Natural killer cell treated with Interleukin-12 subunit alpha and Interleukin-12 subunit beta and Interleukin-15 and Interleukin-18, amount 100 ng/mL, for 72 hours (primary cell): ENCODE measurements around the gene PRSS12. TPM values are rescaled to one million over a fixed set of nuclear protein-coding genes. Genes with fewer than 3 reads are reported as not detected.
"Not testable (repeated sequence)": the region's sequence is repeated elsewhere in the genome, so short reads cannot be mapped to it uniquely, and the experiment has no call there.

ENCODE experiments used
- ATAC-seq, 2 donors: fragments of 150-1000 bp; cut with Tn5 transposase in 1 of 2; sonication (Bioruptor Pico), chemical (Tn5 transposase) in 1 of 2; 2 replicates each; pipeline ENCODE4 v1.10.0; 2021
- DNase-seq: peaks from one replicate; pipeline ENCODE4 v3.0.0; 2022; ENCODE audit warnings: low spot score
- H3K27ac Mint-ChIP-seq, 2 donors: 1 replicate in 1 of 2; 2 replicates in 1 of 2; pipeline ENCODE4 v1.8.0; 2022; ENCODE audit warnings: mixed read lengths in 2 of 2, mild to moderate bottlenecking in 1 of 2, moderate library complexity in 1 of 2
- H3K27me3 Mint-ChIP-seq, 2 donors: 1 replicate in 1 of 2; 2 replicates in 1 of 2; pipeline ENCODE4 v1.8.0; 2022; ENCODE audit warnings: mixed read lengths in 2 of 2
- H3K36me3 Mint-ChIP-seq: one replicate; pipeline ENCODE4 v1.8.0; 2022; ENCODE audit warnings: mixed read lengths
- H3K4me1 Mint-ChIP-seq, 2 donors: 1 replicate in 1 of 2; 2 replicates in 1 of 2; pipeline ENCODE4 v1.8.0; 2022; ENCODE audit warnings: low read depth in 2 of 2, mixed read lengths in 2 of 2, mild to moderate bottlenecking in 1 of 2
- H3K4me3 Mint-ChIP-seq: one replicate; pipeline ENCODE4 v1.8.0; 2022; ENCODE audit warnings: mixed read lengths
- H3K9me3 Mint-ChIP-seq: 2 replicates; pipeline ENCODE4 v1.8.0; 2022; ENCODE audit warnings: mixed read lengths
- total RNA-seq, 2 donors: library from RNA; stranded (reverse); gene quantifications; one replicate each; pipeline ENCODE4 v1.2.3, GENCODE V29; 2022

Gene PRSS12
- total RNA-seq, 2 donors from 2014 or later = not detected

- Mint-ChIP-seq H3K36me3 (no peaks in the 10 kb centered on the region), H3K27ac (no peak overlapping the region), H3K27me3 (peaks cover 5 to 14% of the 10 kb centered on the region in 2 donors), H3K9me3 (no peaks in the 10 kb centered on the region), H3K4me1 (no peaks in the 10 kb centered on the region), H3K4me3 (no peak overlapping the region)
- DNase-seq (no peak), ATAC-seq (no peak)
Measured at GRCh38 chr4:118327554-118328241, 25.1 kb downstream of the PRSS12 start.

- no peaks in the 10 kb centered on the region for H3K9me3 Mint-ChIP-seq
- DNase-seq (no peak), ATAC-seq (no peak)
- no peak overlapping the region for H3K4me3 Mint-ChIP-seq
- no peaks in the 10 kb centered on the region for H3K4me1 Mint-ChIP-seq
- no peak overlapping the region for H3K27ac Mint-ChIP-seq
- H3K36me3 Mint-ChIP-seq = no peaks in the 10 kb centered on the region
- peaks cover 4 to 15% of the 10 kb centered on the region in 2 donors for H3K27me3 Mint-ChIP-seq
Measured at GRCh38 chr4:118326585-118326984, 26.2 kb downstream of the PRSS12 start.

- Mint-ChIP-seq H3K9me3 (no peaks in the 10 kb centered on the region), H3K36me3 (no peaks in the 10 kb centered on the region), H3K27me3 (peaks cover 4 to 15% of the 10 kb centered on the region in 2 donors), H3K27ac (no peak overlapping the region), H3K4me3 (no peak overlapping the region), H3K4me1 (no peaks in the 10 kb centered on the region)
- DNase-seq (no peak), ATAC-seq (no peak)
Measured at GRCh38 chr4:118325431-118325830, 27.4 kb downstream of the PRSS12 start.

- no peaks in the 10 kb centered on the region for H3K4me1 Mint-ChIP-seq
- H3K27ac Mint-ChIP-seq = no peak overlapping the region
- no peak overlapping the region for H3K4me3 Mint-ChIP-seq
- DNase-seq (no peak), ATAC-seq (no peak)
- peaks cover 4 to 28% of the 10 kb centered on the region in 2 donors for H3K27me3 Mint-ChIP-seq
- H3K9me3 Mint-ChIP-seq = no peaks in the 10 kb centered on the region
- H3K36me3 Mint-ChIP-seq = no peaks in the 10 kb centered on the region
Measured at GRCh38 chr4:118322831-118323502, 29.8 kb downstream of the PRSS12 start.

- ATAC-seq (no peak), DNase-seq (no peak)
- Mint-ChIP-seq H3K4me1 (no peaks in the 10 kb centered on the region), H3K9me3 (no peaks in the 10 kb centered on the region), H3K36me3 (no peaks in the 10 kb centered on the region), H3K4me3 (no peak overlapping the region), H3K27me3 (peaks cover 2 to 26% of the 10 kb centered on the region in 2 donors), H3K27ac (no peak overlapping the region)
Measured at GRCh38 chr4:118318931-118319330, 33.9 kb downstream of the PRSS12 start.

- H3K27ac Mint-ChIP-seq = no peak overlapping the region
- peaks cover 2 to 23% of the 10 kb centered on the region in 2 donors for H3K27me3 Mint-ChIP-seq
- H3K36me3 Mint-ChIP-seq = no peaks in the 10 kb centered on the region
- no peak for DNase-seq
- no peaks in the 10 kb centered on the region for H3K4me1 Mint-ChIP-seq
- H3K9me3 Mint-ChIP-seq = no peaks in the 10 kb centered on the region
- H3K4me3 Mint-ChIP-seq = no peak overlapping the region
- no peak for ATAC-seq
Measured at GRCh38 chr4:118317691-118318090, 35.1 kb downstream of the PRSS12 start.

- H3K4me1 Mint-ChIP-seq = no peaks in the 10 kb centered on the region
- H3K27ac Mint-ChIP-seq = no peak overlapping the region
- DNase-seq = no peak
- peaks cover 4 to 33% of the 10 kb centered on the region in 2 donors for H3K27me3 Mint-ChIP-seq
- H3K9me3 Mint-ChIP-seq = no peaks in the 10 kb centered on the region
- no peak overlapping the region for H3K4me3 Mint-ChIP-seq
- no peak for ATAC-seq
- H3K36me3 Mint-ChIP-seq = no peaks in the 10 kb centered on the region
Measured at GRCh38 chr4:118314221-118314620, 38.6 kb downstream of the PRSS12 start.

- no peak overlapping the region for H3K27ac Mint-ChIP-seq
- H3K9me3 Mint-ChIP-seq = no peaks in the 10 kb centered on the region
- no peaks in the 10 kb centered on the region for H3K36me3 Mint-ChIP-seq
- no peak for ATAC-seq
- no peak for DNase-seq
- no peak overlapping the region for H3K4me3 Mint-ChIP-seq
- no peaks in the 10 kb centered on the region for H3K4me1 Mint-ChIP-seq
- H3K27me3 Mint-ChIP-seq = peaks cover 4 to 31% of the 10 kb centered on the region in 2 donors
Measured at GRCh38 chr4:118313098-118313497, 39.7 kb downstream of the PRSS12 start.

- no peak for DNase-seq
- Mint-ChIP-seq H3K27me3 (peaks cover 19 to 35% of the 10 kb centered on the region in 2 donors), H3K4me3 (no peak overlapping the region), H3K9me3 (no peaks in the 10 kb centered on the region), H3K27ac (no peak overlapping the region), H3K36me3 (no peaks in the 10 kb centered on the region), H3K4me1 (no peaks in the 10 kb centered on the region)
- ATAC-seq = no peak
Measured at GRCh38 chr4:118308306-118309030, 44.3 kb downstream of the PRSS12 start.

GRCh38 chr4:118307643-118308042 lies 45.2 kb downstream of the PRSS12 start:
- Mint-ChIP-seq H3K27me3 (peaks cover 19 to 32% of the 10 kb centered on the region in 2 donors), H3K4me3 (no peak overlapping the region), H3K9me3 (no peaks in the 10 kb centered on the region), H3K27ac (no peak overlapping the region), H3K4me1 (no peaks in the 10 kb centered on the region), H3K36me3 (no peaks in the 10 kb centered on the region)
- DNase-seq (no peak), ATAC-seq (no peak)

GRCh38 chr4:118299619-118300018 lies 53.2 kb downstream of the PRSS12 start:
- H3K27me3 Mint-ChIP-seq = peaks cover 5 to 12% of the 10 kb centered on the region in 2 donors
- not testable (repeated sequence) for H3K27ac Mint-ChIP-seq, H3K4me3 Mint-ChIP-seq, ATAC-seq, H3K4me1 Mint-ChIP-seq, H3K9me3 Mint-ChIP-seq, DNase-seq, H3K36me3 Mint-ChIP-seq

- Mint-ChIP-seq H3K9me3 (no peaks in the 10 kb centered on the region), H3K27ac (no peak overlapping the region), H3K4me3 (no peak overlapping the region), H3K36me3 (no peaks in the 10 kb centered on the region), H3K4me1 (no peaks in the 10 kb centered on the region), H3K27me3 (peaks cover 8% of the 10 kb centered on the region in 2 donors)
- no peak for ATAC-seq
- DNase-seq = no peak
Measured at GRCh38 chr4:118296729-118297128, 56.1 kb downstream of the PRSS12 start.

GRCh38 chr4:118290951-118291350 lies 61.9 kb downstream of the PRSS12 start:
- ATAC-seq = no peak
- no peak overlapping the region for H3K27ac Mint-ChIP-seq

GRCh38 chr4:118289794-118290193 lies 63.0 kb downstream of the PRSS12 start:
- H3K27ac Mint-ChIP-seq = no peak overlapping the region

More at GRCh38 chr4:118290951-118291350, 61.9 kb downstream of the PRSS12 start:
- no peaks in the 10 kb centered on the region for H3K4me1 Mint-ChIP-seq
- H3K27me3 Mint-ChIP-seq = peaks cover 8 to 19% of the 10 kb centered on the region in 2 donors
- no peak overlapping the region for H3K4me3 Mint-ChIP-seq
- no peak for DNase-seq
- no peaks in the 10 kb centered on the region for H3K36me3 Mint-ChIP-seq
- H3K9me3 Mint-ChIP-seq = no peaks in the 10 kb centered on the region

More at GRCh38 chr4:118289794-118290193, 63.0 kb downstream of the PRSS12 start:
- Mint-ChIP-seq H3K4me3 (no peak overlapping the region), H3K4me1 (no peaks in the 10 kb centered on the region), H3K36me3 (no peaks in the 10 kb centered on the region), H3K27me3 (peaks cover 8 to 19% of the 10 kb centered on the region in 2 donors), H3K9me3 (no peaks in the 10 kb centered on the region)
- DNase-seq = no peak
- no peak for ATAC-seq
